ENCODE results near the gene FANCI.
"Not testable (repeated sequence)": the region's sequence is repeated elsewhere in the genome, so short reads cannot be mapped to it uniquely, and the experiment has no call there.

FANCI gene

DNA sequence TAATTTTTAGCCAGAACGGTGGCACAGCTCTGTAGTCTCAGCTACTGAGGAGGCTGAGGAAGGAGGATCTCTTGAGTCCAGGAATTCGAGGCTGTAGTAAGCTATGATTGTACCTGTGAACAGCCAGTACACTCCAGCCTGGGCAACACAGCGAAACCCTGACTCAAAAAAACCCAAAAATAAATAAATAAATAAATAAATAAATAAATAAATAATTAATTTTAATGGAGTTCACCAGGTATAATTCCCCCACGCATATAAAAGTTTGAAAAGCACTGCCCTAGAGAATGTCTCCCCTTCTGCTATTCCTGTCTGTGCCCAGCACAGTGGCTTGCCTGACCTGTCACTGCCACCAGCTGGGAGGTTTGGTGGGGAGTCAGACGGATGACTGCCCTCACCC lies 18.2 kb upstream of the FANCI start:
- no peak for DNase-seq (ENCODE audit: low read depth in 2 of 2)

DNA sequence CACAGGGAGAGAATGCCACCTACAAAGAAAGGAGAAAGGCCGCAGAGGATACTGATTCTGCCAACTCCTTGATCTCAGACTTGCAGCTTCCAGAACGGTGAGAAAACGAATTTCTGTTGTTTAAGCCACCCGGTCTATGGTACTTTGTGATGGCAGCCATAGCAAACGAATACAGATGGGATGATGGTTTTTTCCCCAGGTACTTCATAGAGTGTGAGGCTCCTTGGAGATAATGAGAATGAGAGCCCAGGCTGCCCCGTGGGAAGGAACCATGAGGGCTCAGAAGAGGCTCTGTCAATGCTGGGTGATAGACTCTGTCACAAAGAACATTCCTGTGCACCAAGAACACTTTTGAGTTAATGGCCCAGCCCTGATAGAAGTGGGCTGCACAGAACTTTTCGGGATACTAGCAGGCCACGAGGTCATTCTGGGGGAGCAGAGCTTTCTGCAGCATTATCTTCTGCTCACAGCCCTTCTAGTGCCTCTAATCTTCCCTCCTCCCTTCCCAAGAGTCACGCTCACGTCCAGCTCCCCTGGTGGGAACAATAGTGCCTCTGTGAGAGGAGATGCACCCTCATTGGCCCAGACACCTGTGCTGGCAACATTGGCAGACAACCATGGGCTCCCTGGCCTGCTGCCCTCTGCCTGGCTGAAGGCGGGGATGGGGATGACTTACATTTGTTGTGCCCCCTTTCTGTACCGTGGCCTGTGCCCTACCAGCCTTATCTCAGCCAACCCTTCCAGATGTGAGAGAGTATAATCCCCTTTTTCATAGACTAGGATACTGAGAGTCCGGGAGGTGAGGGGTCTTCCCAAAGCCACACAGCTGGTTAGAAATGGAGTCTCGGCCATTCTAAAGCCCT lies 17.2 kb upstream of the FANCI start:
- no peak for DNase-seq (ENCODE audit: low read depth in 2 of 2)

DNA sequence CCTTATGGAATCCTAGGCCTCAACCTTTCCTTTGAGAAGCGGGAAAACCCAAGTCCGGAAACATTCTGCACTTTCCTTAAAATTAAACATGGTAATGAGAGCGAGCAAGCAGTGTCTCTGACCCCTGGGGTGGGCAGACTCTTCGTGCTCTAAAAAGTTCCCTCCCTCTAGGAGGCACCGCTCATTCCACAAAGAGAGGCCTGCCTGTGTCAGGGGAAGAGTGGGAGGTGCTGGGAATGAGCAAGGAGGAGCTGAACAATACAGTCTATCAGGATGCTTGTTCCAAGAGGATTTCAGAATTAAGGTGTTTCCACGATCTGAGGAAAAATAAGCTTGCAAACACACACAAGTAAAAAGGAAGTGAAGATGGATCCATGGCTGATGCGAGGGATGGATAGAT lies 16.4 kb upstream of the FANCI start:
- DNase-seq (ENCODE audit: low read depth in 2 of 2): no peak

DNA sequence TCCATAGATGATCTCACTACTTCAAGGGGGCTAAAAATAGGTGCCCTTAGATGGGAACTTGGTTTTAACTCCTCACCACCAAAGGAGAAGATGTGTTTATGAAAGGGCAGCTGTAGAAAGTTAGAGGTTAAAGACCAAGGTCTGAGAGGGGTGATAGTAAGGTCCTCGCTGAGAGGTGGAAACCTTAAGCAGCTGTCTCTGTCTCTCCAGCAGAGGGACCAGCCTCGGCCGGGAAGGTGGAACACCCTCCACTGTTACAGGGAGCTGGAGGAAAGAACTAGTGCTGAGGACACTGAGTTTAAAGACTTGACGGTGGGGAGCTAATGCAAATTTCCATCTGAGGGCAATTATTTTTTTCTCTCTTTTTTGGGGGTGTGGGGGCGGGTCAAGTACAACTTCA lies 13.5 kb upstream of the FANCI start:
- no peak for DNase-seq (ENCODE audit: low read depth in 2 of 2)

DNA sequence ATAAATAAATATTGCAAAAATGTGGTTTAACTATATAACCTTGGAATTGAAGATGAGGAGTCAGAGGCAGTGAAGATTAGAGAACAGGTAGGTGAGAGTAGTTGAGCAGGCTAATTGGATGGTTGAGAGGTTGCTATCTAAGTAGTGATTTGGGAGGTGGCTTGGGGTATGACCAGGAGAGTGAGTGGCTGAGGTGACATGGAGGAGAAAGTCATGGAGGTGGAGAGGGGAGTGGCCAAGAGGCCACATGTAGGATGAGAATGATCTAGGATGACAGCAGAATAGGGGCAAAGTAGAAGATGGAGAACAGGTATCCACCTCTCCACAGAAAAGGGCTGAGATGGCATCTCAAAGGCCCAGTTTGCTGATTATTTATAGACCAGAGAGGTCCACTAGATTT lies 11.9 kb upstream of the FANCI start:
- DNase-seq (ENCODE audit: low read depth in 2 of 2): no peak

DNA sequence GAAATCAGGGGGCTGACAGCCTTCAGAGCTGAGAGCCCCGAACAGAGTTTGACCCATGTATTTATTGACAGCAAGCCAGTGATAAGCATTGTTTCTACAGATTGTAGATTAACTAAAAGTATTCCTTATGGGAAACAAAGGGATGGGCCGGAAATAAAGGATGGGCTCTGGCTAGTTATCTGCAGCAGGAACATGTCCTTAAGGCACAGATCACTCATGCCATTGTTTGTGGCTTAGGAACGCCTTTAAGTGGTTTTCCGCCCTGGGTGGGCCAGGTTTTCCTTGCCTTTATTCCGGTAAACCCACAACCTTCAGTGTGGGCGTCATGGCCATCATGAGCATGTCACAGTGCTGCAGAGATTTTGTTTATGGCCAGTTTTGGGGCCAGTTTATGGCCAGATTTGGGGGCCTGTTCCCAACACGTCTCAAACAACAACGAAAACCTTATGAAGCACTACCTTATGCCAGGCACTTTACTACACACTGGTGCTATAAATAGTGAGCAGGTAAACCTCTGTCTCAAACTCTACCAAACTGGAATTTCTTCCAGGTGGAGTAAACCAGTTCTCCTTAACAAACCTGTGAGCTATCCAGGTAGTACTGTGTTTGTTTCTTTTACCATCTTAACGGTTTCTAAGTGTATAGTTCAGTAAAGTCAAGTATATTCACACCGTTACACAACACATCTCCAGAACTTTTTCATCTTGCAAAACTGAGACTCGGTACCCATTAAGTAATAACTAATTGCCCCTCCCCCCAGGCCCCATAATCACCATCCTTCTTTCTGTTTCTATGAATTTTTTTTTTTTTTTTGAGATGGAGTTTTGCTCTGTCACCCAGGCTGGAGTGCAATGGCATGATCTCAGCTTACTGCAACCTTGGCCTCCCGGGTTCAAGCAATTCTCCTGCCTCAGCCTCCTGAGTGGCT lies 3.6 kb upstream of the FANCI start:
- DNase-seq (ENCODE audit: low read depth in 2 of 2): not testable (repeated sequence)

DNA sequence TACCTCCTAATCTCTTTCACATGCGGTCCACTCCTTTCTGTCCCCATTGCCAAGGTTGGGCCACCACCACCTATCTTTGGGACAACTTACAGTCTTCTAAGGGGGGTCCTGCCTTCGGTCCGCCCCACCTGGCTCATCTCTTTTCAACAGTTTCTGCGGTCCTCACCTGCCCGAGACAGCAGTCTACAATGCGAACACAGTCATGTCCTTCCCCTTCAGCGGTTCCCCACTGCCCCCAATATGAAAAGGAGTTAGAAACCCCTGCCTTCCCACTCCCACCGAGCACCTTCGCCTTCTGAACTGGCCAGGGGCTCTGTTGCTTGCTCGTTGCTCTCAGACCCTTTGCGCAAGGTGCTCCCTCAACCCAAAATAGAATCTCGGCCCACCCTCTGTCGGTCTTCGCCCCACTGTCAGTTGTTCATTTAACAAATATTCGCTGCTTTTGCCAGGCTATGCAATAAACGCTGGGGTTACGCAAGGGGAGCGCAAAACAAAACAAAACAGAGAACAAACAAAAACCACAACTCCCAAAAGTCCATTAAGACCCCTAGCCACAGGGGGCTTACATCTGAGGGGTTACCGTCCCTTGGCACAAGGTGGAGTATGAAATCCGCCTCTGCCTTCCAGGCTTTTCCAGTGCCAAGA lies 611 bp upstream of the FANCI start:
- no peak for DNase-seq (ENCODE audit: low read depth in 2 of 2)

DNA sequence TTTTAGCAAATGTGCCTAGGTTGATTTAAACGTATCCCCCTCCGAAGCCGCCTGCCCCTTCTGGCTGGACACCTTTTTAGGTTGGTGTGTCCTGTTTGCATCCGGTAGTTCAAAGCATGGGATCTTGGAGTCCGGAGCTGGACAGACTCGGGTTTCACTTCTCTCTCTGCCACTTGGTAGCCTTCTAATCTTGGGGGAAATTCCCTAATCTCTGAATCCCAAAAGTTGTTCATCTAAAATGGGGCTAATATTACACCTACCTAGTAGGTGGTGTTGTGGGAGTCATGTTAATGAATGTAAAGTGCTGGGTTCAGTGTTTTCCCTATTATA lies 760 bp downstream of the FANCI start:
- DNase-seq (ENCODE audit: low read depth in 2 of 2): no peak

DNA sequence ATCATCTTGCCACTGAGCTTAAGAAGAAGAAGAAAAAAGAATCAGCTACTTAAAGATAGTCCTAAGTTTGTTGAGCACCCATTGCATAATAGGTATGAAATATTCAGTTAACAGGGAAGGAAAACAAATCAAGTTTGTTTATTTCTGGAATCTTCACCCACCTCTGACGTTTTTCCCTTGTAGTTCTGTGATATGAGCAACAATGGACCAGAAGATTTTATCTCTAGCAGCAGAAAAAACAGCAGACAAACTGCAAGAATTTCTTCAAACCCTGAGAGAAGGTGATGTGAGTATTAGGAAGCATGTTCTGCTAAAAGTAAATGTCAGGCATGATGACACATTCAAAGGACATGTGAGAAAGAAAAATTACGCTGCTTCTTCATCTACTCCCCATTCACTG lies 3.7 kb downstream of the FANCI start:
- DNase-seq (ENCODE audit: low read depth in 2 of 2): no peak

DNA sequence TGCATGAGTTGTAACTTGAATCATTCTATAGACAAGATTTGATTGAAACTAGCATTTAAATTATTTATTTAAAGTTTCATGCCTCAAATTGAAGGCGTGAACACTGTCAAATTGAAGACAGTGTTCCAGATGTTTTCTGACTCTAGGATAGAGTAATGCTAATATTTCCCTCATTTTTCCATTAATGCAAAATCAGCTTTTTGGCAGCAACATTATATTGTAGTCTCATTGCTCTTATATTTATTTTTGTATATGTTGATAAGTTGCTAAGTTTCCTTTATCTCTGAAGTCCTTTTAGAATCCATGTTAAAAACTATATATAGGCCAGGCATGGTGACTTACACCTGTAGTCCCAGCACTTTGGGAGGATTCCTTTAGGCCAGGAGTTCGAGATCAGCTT lies 4.8 kb downstream of the FANCI start:
- DNase-seq (ENCODE audit: low read depth in 2 of 2): no peak

DNA sequence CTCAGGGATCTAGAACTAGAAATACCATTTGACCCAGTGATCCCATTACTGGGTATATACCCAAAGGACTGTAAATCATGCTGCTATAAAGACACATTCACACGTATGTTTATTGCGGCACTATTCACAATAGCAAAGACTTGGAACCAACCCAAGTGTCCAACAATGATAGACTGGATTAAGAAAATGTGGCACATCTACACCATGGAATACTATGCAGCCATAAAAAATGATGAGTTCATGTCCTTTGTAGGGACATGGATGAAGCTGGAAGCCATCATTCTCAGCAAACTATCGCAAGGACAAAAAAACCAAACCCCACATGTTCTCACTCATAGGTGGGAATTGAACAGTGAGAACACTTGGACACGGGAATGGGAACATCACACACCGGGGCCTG lies 6.4 kb downstream of the FANCI start:
- not testable (repeated sequence) for DNase-seq (ENCODE audit: low read depth in 2 of 2)

DNA sequence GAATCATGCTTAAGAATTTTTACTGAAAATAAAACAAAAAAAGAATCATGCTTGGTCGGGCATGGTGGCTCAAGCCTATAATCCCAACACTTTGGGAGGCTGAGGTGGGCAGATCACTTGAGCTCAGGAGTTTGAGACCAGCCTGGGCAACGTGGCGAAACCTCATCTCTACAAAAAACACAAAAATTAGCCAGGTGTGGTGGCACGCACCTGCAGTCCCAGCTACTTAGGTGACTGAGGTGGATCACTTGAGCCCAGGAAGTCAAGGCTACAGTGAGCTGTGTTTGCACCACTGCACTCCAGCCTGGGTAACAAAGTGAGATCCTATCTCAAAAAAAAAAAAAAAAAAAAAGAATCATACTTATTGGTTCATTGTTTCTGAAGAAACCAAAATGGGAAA lies 33.5 kb downstream of the FANCI start:
- not testable (repeated sequence) for DNase-seq (ENCODE audit: low read depth in 2 of 2)

DNA sequence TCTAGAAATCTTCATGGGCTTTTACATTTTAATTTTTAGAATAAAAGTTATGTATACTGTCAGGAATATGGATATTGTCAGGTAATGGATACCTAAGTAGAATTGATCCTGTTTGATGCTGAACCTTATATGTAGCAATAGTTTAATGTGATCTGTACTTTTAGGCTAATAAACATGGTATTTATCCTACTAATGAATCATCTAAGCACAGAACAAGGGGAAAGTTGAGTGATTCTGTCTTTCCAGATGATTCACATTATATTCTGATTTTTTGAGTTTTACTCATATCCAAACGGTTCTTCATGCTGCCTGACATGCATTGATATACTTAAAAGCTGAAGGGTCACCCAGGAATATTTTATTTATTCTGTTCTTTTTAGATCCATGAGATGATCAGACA lies 34.5 kb downstream of the FANCI start:
- no peak for DNase-seq (ENCODE audit: low read depth in 2 of 2)

DNA sequence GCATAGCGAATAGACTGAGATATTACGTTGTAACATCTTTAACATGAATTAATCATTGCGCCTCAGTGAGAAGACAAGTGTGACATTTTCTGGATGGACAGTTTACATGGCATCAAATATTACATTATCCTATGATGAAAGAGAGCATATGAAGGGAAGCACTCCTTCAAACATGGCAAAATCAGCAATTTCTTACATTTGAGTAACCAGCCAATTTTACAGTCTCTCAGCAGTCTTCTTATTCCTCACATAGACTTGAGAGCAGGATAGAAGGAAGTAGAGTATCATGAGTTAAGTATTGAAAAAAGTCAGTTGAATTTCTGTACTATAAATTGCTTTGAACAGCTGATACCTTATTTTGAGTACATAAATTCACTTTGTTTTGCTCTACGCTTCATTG lies 38.9 kb downstream of the FANCI start:
- DNase-seq (ENCODE audit: low read depth in 2 of 2): no peak

DNA sequence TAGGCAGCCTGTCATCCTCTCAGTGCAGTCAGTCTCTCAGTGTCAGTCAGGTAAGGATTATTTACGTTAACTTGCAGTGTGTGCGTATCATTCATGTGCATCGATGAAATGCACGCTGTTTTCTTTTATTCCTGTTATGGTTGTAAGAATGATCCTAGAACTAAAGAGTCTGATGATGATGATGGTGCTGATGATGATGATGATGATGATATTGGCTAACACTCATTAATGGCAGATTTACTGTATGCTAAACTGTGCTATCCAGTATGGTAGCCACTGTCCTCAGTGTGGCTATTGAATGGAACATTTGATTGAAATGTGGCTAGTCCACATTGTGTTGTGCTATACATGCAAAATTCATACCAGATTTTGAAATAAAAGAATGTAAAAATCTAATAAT lies 39.4 kb downstream of the FANCI start:
- no peak for DNase-seq (ENCODE audit: low read depth in 2 of 2)

DNA sequence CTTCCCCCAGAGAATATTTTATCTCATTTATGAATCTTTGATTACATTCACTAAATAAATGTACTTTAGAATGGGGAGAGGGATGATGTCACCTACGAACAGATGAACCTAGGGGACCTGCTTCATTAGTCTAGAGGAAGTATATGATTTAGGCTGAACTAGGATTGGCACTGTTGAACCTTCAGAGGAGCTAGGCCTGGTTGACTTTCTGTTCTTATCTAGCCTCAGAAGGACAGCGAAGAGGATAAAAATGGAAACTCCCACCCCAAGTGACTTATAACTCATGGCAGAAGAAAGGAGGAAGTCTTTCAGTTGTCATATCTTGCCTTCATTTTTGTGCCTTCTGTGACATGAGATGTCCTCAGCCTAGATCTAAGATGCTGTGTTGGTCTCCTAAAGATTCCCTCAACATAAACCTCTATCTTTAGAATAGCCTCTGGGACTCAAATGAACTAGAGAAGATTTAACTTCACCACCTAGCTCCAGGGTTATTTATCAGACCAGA lies 48.2 kb downstream of the FANCI start:
- no peak for DNase-seq (ENCODE audit: low read depth in 2 of 2)

DNA sequence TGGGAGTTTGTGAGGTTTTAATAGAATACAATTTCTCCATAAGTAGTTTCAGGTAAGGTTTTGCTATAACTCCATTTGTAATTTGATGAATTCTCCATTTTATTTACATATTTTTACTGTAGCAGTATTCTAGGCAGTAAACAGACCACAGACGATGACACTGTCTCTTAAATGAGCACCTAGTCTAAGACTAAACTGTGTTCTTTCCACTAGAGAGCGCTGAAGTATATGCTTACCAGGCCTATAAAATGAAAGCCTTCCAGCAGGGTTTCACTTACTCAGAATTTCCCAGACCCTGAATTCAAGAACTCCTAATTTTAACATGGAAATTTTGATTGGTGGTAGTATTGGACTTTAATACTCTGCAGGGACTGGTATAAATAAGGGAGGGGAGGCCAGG lies 49.2 kb downstream of the FANCI start:
- DNase-seq (ENCODE audit: low read depth in 2 of 2): no peak

DNA sequence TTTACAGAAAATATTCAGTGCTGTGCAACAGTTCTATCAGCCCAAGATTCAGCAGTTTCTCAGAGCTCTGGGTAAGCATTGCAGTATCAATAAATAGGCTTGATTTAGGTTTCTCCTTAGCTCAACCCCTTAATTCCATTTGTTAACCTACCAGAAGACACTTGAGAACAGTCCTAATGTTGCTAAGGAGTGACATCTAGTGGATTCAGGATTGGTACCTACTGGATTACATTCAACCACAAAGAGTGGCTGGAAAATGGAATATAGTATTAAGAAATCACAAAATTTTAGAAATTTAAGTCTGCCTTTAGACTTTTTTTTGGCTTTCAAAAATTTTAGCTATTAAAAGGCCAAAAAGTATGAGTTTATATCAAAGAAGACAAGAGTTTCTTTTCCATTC lies 56.1 kb downstream of the FANCI start:
- no peak for DNase-seq (ENCODE audit: low read depth in 2 of 2)

DNA sequence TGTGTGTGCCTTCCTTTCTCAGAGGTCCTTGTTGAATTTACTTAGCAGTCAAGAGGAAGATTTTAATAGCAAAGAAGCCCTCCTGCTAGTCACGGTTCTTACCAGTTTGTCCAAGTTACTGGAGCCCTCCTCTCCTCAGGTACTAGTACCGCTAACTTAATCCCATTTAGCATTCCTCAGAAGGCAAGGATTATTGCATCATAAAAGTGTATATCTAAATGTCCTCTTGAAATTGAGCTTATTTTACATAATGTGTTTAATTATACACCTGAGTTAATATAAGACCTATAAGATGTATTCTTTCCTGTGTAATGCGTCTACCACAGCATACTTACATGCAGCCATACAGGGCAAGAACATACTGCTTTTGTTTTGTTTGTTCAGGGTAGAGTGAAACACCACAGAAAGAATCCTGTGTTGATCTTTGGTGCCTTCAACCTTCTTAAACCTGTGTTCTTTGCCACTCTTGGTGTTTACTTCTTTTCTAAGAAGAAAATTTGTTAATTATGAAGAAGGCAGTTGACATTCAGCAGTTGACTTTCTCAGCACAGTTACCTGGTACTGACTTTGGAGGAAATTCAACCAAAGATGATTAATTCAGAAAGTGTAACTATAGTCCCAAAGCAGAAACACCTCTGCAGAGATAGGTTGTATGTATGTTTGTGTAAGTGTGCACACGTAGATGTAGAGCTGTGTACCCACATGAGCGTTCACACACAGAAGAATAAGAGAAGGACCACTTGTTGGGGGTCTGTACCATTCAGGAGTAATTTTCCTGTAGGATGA lies 57.7 kb downstream of the FANCI start:
- no peak for DNase-seq (ENCODE audit: low read depth in 2 of 2)

DNA sequence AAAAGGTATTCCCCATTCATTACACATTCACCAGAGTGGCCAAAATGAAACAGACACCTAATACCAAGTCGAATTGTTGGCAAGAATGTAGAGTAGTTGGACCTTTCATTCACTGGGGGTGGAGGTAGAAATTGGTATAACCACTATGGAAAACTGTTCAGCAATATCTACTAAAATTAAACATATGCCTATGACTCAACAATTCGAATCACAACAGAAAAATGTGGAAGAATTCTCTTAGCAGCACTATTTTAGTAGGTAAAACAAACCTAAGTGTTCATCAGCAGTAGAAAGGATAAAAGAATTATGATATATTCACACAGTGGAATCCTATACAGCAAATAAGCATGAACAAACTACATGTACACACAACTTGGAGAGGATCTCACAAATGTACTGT lies 60.2 kb downstream of the FANCI start:
- DNase-seq (ENCODE audit: low read depth in 2 of 2): no peak

DNA sequence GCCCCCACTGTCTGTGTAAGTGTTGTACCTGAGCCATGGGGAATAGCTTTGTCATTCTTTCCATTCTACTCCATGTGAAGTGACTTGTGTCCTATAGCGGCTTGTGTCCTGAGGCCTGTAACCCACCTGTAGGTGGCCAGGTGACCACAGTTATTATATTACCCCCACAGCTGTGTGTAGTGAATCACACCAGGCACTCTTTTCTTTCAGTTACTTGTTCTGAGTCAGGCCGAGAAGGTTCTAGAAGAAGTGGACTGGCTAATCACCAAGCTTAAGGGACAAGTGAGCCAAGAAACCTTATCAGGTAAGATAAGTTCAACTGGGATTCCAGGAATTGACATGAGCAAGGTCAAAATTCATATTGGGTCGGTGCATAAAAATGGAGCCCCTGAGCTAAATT lies 61.6 kb downstream of the FANCI start:
- no peak for DNase-seq (ENCODE audit: low read depth in 2 of 2)
